ENCODE measurements around the gene SMC3. TPM values are rescaled to one million over a fixed set of nuclear protein-coding genes. Genes with fewer than 3 reads are reported as not detected.

Gene SMC3
- total RNA-seq, 2 experiments from 2014 or later: 38.4 to 73.4 TPM

GRCh38 chr10:110571093-110571743, 3.7 kb downstream of the SMC3 start:
- Histone ChIP-seq H3K4me2 (ENCODE audit: low read length) (peak overlapping the region; percentile 94; the same call in 1 of the 2 replicates), H4K20me1 (ENCODE audit: insufficient read depth, low read length) (peaks cover 36% of the 10 kb centered on the region), H3K4me3 (ENCODE audit: low read depth, low read length, poor library complexity, severe bottlenecking) (no peak overlapping the region), H3K4me1 (ENCODE audit: insufficient read depth, low read length, poor library complexity, severe bottlenecking) (peaks cover 63% of the 10 kb centered on the region), H3K79me2 (ENCODE audit: insufficient read depth, low read depth, low read length) (peaks cover 86% of the 10 kb centered on the region), H3K9me2 (ENCODE audit: insufficient read depth, low read length) (no peaks in the 10 kb centered on the region), H3K36me3 (ENCODE audit: insufficient read depth, low read length) (peaks cover 65% of the 10 kb centered on the region), H3K27ac (ENCODE audit: low read depth, low read length, poor library complexity, severe bottlenecking) (no peak overlapping the region), H3K9me3 (ENCODE audit: low read length) (no peaks in the 10 kb centered on the region), H2AFZ (ENCODE audit: low read length) (no peak overlapping the region)
- no TSS peak for BruUV-seq (replicated peaks)
- ChIA-PET CTCF (ENCODE audit: unreplicated experiment) (no interaction called here), POLR2A (interaction anchor here (0.6 to 1.7 kb wide), 6 partner anchors 12 to 278 kb away, joined by 3 to 4 read pairs (median 3); no protein-coding TSS in a partner anchor)
- intact Hi-C loops (cut with micrococcal nuclease; ENCODE audit: unreplicated experiment): no loop called here
- no peak for DNase-seq (ENCODE audit: low spot score)
- TF ChIP-seq EZH2phosphoT487 (IDR thresholded peaks at IDR 0.05; ENCODE audit: borderline replicate concordance, low read depth, low read length) (no peak), CTCF (conservative IDR thresholded peaks at IDR 0.05; ENCODE audit: low read length) (no peak)

GRCh38 chr10:110572862-110573261, 5.4 kb downstream of the SMC3 start:
- TF ChIP-seq CTCF (conservative IDR thresholded peaks at IDR 0.05; ENCODE audit: low read length): no peak
- no peak for TF ChIP-seq EZH2phosphoT487 (IDR thresholded peaks at IDR 0.05; ENCODE audit: borderline replicate concordance, low read depth, low read length)
- no peak for DNase-seq (ENCODE audit: low spot score)
- no peaks in the 10 kb centered on the region for H3K9me3 ChIP-seq (ENCODE audit: low read length)
- ChIA-PET POLR2A (interaction anchor here (0.5 kb wide), 1 partner anchor 267 kb away, joined by 5 read pairs; no protein-coding TSS in a partner anchor), CTCF (ENCODE audit: unreplicated experiment) (no interaction called here)
- intact Hi-C loops (cut with micrococcal nuclease; ENCODE audit: unreplicated experiment): no loop called here
- no peak overlapping the region for H3K27ac ChIP-seq (ENCODE audit: low read depth, low read length, poor library complexity, severe bottlenecking)
- H3K4me2 ChIP-seq (ENCODE audit: low read length): peak overlapping the region; percentile 39
- H3K79me2 ChIP-seq (ENCODE audit: insufficient read depth, low read depth, low read length): peaks cover 93% of the 10 kb centered on the region
- H3K4me3 ChIP-seq (ENCODE audit: low read depth, low read length, poor library complexity, severe bottlenecking): peak overlapping the region; percentile 4
- no peak overlapping the region for H2AFZ ChIP-seq (ENCODE audit: low read length)
- peaks cover 36% of the 10 kb centered on the region for H4K20me1 ChIP-seq (ENCODE audit: insufficient read depth, low read length)
- H3K9me2 ChIP-seq (ENCODE audit: insufficient read depth, low read length): no peaks in the 10 kb centered on the region
- no TSS peak for BruUV-seq (replicated peaks)
- peaks cover 55% of the 10 kb centered on the region for H3K4me1 ChIP-seq (ENCODE audit: insufficient read depth, low read length, poor library complexity, severe bottlenecking)
- H3K36me3 ChIP-seq (ENCODE audit: insufficient read depth, low read length): peaks cover 82% of the 10 kb centered on the region

- intact Hi-C loops (cut with micrococcal nuclease; ENCODE audit: unreplicated experiment): no loop called here
- Histone ChIP-seq H3K4me3 (ENCODE audit: low read depth, low read length, poor library complexity, severe bottlenecking) (no peak overlapping the region), H3K27ac (ENCODE audit: low read depth, low read length, poor library complexity, severe bottlenecking) (no peak overlapping the region), H4K20me1 (ENCODE audit: insufficient read depth, low read length) (peaks cover 24% of the 10 kb centered on the region), H3K9me2 (ENCODE audit: insufficient read depth, low read length) (no peaks in the 10 kb centered on the region), H3K36me3 (ENCODE audit: insufficient read depth, low read length) (peaks cover 93% of the 10 kb centered on the region), H3K9me3 (ENCODE audit: low read length) (no peaks in the 10 kb centered on the region), H3K4me2 (ENCODE audit: low read length) (no peak overlapping the region), H3K79me2 (ENCODE audit: insufficient read depth, low read depth, low read length) (peaks cover 78% of the 10 kb centered on the region), H2AFZ (ENCODE audit: low read length) (no peak overlapping the region), H3K4me1 (ENCODE audit: insufficient read depth, low read length, poor library complexity, severe bottlenecking) (peaks cover 50% of the 10 kb centered on the region)
- TF ChIP-seq EZH2phosphoT487 (IDR thresholded peaks at IDR 0.05; ENCODE audit: borderline replicate concordance, low read depth, low read length) (no peak), CTCF (conservative IDR thresholded peaks at IDR 0.05; ENCODE audit: low read length) (no peak)
- CTCF ChIA-PET (ENCODE audit: unreplicated experiment): no interaction called here
- DNase-seq (ENCODE audit: low spot score): no peak
- BruUV-seq (replicated peaks): no TSS peak
- POLR2A ChIA-PET: no interaction called here
Observed at GRCh38 chr10:110574420-110574819, 6.9 kb downstream of the SMC3 start.

Measured in OCI-LY7 (cell line).